ENCODE results near the gene NTM. TPM values are rescaled to one million over a fixed set of nuclear protein-coding genes. Genes with fewer than 3 reads are reported as not detected.
A peak's percentile ranks its signal among the peaks of the same experiment; 100 is the strongest.
"Not testable (repeated sequence)": the region's sequence is repeated elsewhere in the genome, so short reads cannot be mapped to it uniquely, and the experiment has no call there.

The NTM gene
- polyA plus RNA-seq, 1 donor, result 10.4 TPM

- no peak for DNase-seq
These were observed 301.3 kb downstream of the NTM start for GRCh38 chr11:131671734-131672133.

- DNase-seq, result no peak
These were observed 301.8 kb downstream of the NTM start for GRCh38 chr11:131672191-131672590.

- DNase-seq, result peak; percentile 83
These were observed 303.8 kb downstream of the NTM start for GRCh38 chr11:131674051-131674755.

GRCh38 chr11:131675121-131675888 is 304.9 kb downstream of the NTM start:
- no peak for DNase-seq

- no peak for DNase-seq
These were observed 307.5 kb downstream of the NTM start for GRCh38 chr11:131677828-131678470.

- no peak for DNase-seq
These were observed 308.4 kb downstream of the NTM start for GRCh38 chr11:131678658-131679340.

GRCh38 chr11:131680448-131680847 is 310.0 kb downstream of the NTM start:
- not testable (repeated sequence) for DNase-seq

GRCh38 chr11:131681920-131682319 is 311.5 kb downstream of the NTM start:
- no peak for DNase-seq

- no peak for DNase-seq
These were observed 312.1 kb downstream of the NTM start for GRCh38 chr11:131682373-131683015.

GRCh38 chr11:131683131-131683530 is 312.7 kb downstream of the NTM start:
- DNase-seq, result no peak

GRCh38 chr11:131683666-131684065 is 313.3 kb downstream of the NTM start:
- DNase-seq, result no peak

GRCh38 chr11:131684111-131685060 is 314.0 kb downstream of the NTM start:
- no peak for DNase-seq

GRCh38 chr11:131685206-131685605 is 314.8 kb downstream of the NTM start:
- DNase-seq, result no peak

GRCh38 chr11:131685906-131686305 is 315.5 kb downstream of the NTM start:
- no peak for DNase-seq

GRCh38 chr11:131686836-131687235 is 316.4 kb downstream of the NTM start:
- no peak for DNase-seq

GRCh38 chr11:131687291-131688047 is 317.1 kb downstream of the NTM start:
- DNase-seq, result no peak

GRCh38 chr11:131688048-131688693 is 317.8 kb downstream of the NTM start:
- DNase-seq, result peak; percentile 49

- DNase-seq, result no peak
These were observed 318.9 kb downstream of the NTM start for GRCh38 chr11:131689049-131689925.

GRCh38 chr11:131690362-131690761 is 319.9 kb downstream of the NTM start:
- DNase-seq, result no peak
